ENCODE measurements around the gene NKAIN2. TPM values are rescaled to one million over a fixed set of nuclear protein-coding genes. Genes with fewer than 3 reads are reported as not detected.

Gene NKAIN2
- total RNA-seq, 4 donors from 2014 or later: 0.11 to 1.0 (median 0.94) TPM; not detected in 1

GRCh38 chr6:124870611-124871459 lies 1067.2 kb downstream of the NKAIN2 start:
- Histone ChIP-seq H3K4me1 (no peaks in the 10 kb centered on the region), H3K36me3 (no peaks in the 10 kb centered on the region), H3K27ac (no peak overlapping the region), H3K27me3 (no peaks in the 10 kb centered on the region), H3K9me3 (no peaks in the 10 kb centered on the region), H3K4me3 (replicated peaks in 1 of 3) (no peak overlapping the region)
- TF ChIP-seq, protein P1, sequence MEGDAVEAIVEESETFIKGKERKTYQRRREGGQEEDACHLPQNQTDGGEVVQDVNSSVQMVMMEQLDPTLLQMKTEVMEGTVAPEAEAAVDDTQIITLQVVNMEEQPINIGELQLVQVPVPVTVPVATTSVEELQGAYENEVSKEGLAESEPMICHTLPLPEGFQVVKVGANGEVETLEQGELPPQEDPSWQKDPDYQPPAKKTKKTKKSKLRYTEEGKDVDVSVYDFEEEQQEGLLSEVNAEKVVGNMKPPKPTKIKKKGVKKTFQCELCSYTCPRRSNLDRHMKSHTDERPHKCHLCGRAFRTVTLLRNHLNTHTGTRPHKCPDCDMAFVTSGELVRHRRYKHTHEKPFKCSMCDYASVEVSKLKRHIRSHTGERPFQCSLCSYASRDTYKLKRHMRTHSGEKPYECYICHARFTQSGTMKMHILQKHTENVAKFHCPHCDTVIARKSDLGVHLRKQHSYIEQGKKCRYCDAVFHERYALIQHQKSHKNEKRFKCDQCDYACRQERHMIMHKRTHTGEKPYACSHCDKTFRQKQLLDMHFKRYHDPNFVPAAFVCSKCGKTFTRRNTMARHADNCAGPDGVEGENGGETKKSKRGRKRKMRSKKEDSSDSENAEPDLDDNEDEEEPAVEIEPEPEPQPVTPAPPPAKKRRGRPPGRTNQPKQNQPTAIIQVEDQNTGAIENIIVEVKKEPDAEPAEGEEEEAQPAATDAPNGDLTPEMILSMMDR (IDR thresholded peaks at IDR 0.05): peak; percentile 16 to 90 (median 62)
- TF ChIP-seq POLR2A (IDR thresholded peaks at IDR 0.05): no peak
- intact Hi-C loops (cut with DNase I): loop anchor here (5.0 kb wide), 1 partner anchor 241 kb away; no protein-coding TSS in a partner anchor
- WGBS, 2 donors: 37 to 52% methylated on average over 4 of the region's 4 CpGs
- no peak for DNase-seq

- intact Hi-C loops (cut with DNase I): loop anchor here (5.0 kb wide), 1 partner anchor 240 kb away; no protein-coding TSS in a partner anchor
- 80 to 85% methylated on average over 4 of the region's 4 CpGs for WGBS, 2 donors
- TF ChIP-seq POLR2A (IDR thresholded peaks at IDR 0.05): no peak
- TF ChIP-seq, protein P1 (IDR thresholded peaks at IDR 0.05): no peak
- no peaks in the 10 kb centered on the region for H3K36me3 ChIP-seq
- no peaks in the 10 kb centered on the region for H3K9me3 ChIP-seq
- no peak overlapping the region for H3K4me3 ChIP-seq (replicated peaks in 1 of 3)
- DNase-seq: no peak
- H3K27ac ChIP-seq: no peak overlapping the region
- H3K27me3 ChIP-seq: no peaks in the 10 kb centered on the region
- no peaks in the 10 kb centered on the region for H3K4me1 ChIP-seq
Observed at GRCh38 chr6:124872361-124873065, 1068.8 kb downstream of the NKAIN2 start.

- WGBS, 2 donors: 92 to 94% methylated on average over 3 of the region's 3 CpGs
- Histone ChIP-seq H3K4me1 (no peaks in the 10 kb centered on the region), H3K27me3 (no peaks in the 10 kb centered on the region), H3K27ac (no peak overlapping the region), H3K9me3 (no peaks in the 10 kb centered on the region), H3K4me3 (replicated peaks in 1 of 3) (no peak overlapping the region), H3K36me3 (no peaks in the 10 kb centered on the region)
- DNase-seq: no peak
- intact Hi-C loops (cut with DNase I): loop anchor here (5.0 kb wide), 1 partner anchor 239 kb away; no protein-coding TSS in a partner anchor
- TF ChIP-seq POLR2A (IDR thresholded peaks at IDR 0.05): no peak
- TF ChIP-seq, protein P1 (IDR thresholded peaks at IDR 0.05): no peak
Observed at GRCh38 chr6:124873066-124873410, 1069.4 kb downstream of the NKAIN2 start.

Other genes starting within 250 kb of the NKAIN2 start
- gene TRDN, start 166.9 kb upstream of the NKAIN2 start, total RNA-seq: not detected

All from thyroid gland (tissue), 4 donors.